Panc1 (cell line): ENCODE results near the gene CDK5RAP2.

Source experiments
- POLR2AphosphoS5 ChIP-seq: IDR thresholded peaks from 2 replicates; pipeline ENCODE4 v1.6.1; 2012; ENCODE audit warnings: mild to moderate bottlenecking, low read depth, low read length, moderate library complexity
- SIN3A ChIP-seq: IDR thresholded peaks from 2 replicates; pipeline ENCODE4 v1.6.1; 2012; ENCODE audit warnings: low read depth, mild to moderate bottlenecking, low read length, moderate library complexity, borderline replicate concordance; ENCODE audit not compliant: insufficient read depth
- TCF7L2 ChIP-seq: IDR thresholded peaks from 2 replicates; pipeline ENCODE4 v1.6.1; 2011; ENCODE audit warnings: mild to moderate bottlenecking, low read depth, low read length, inconsistent platforms
- TF ChIP-seq, protein P1 (sequence below): fragments of 450-650 bp; IDR thresholded peaks from 2 replicates; pipeline ENCODE4 v1.5.1; 2017; ENCODE audit warnings: mild to moderate bottlenecking
- TF ChIP-seq, protein P2 (sequence below), 2 experiments: IDR thresholded peaks; 2 replicates each; pipeline ENCODE4 v1.6.1; 2011 to 2012; ENCODE audit warnings: low read depth in 2 of 2, control low read depth in 1 of 2, low read length in 1 of 2, mild to moderate bottlenecking in 1 of 2, moderate library complexity in 1 of 2; ENCODE audit not compliant: insufficient read depth in 1 of 2

DNA sequence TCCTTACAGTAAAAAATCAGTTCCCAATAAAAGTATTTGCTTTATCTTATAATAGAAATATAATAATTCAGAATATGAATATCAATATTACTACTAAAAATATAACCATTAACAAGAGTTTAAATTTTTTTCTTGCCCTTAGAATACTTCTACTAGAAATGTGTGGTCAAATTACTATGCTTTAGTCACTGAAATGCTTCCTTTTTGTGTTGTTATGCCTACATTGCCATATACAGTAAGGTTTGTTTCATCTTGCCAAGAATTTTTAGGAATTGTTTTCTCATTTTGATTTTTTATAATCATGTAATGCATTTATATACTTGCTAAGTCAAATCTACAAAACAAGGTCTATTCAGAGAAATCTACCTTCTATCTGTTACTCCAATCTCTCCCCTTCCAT is 181.7 kb downstream of the CDK5RAP2 start:
- TF ChIP-seq, protein P1, sequence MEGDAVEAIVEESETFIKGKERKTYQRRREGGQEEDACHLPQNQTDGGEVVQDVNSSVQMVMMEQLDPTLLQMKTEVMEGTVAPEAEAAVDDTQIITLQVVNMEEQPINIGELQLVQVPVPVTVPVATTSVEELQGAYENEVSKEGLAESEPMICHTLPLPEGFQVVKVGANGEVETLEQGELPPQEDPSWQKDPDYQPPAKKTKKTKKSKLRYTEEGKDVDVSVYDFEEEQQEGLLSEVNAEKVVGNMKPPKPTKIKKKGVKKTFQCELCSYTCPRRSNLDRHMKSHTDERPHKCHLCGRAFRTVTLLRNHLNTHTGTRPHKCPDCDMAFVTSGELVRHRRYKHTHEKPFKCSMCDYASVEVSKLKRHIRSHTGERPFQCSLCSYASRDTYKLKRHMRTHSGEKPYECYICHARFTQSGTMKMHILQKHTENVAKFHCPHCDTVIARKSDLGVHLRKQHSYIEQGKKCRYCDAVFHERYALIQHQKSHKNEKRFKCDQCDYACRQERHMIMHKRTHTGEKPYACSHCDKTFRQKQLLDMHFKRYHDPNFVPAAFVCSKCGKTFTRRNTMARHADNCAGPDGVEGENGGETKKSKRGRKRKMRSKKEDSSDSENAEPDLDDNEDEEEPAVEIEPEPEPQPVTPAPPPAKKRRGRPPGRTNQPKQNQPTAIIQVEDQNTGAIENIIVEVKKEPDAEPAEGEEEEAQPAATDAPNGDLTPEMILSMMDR, result no peak
- TF ChIP-seq SIN3A, result no peak
- no peak for TF ChIP-seq POLR2AphosphoS5
- TF ChIP-seq, protein P2, sequence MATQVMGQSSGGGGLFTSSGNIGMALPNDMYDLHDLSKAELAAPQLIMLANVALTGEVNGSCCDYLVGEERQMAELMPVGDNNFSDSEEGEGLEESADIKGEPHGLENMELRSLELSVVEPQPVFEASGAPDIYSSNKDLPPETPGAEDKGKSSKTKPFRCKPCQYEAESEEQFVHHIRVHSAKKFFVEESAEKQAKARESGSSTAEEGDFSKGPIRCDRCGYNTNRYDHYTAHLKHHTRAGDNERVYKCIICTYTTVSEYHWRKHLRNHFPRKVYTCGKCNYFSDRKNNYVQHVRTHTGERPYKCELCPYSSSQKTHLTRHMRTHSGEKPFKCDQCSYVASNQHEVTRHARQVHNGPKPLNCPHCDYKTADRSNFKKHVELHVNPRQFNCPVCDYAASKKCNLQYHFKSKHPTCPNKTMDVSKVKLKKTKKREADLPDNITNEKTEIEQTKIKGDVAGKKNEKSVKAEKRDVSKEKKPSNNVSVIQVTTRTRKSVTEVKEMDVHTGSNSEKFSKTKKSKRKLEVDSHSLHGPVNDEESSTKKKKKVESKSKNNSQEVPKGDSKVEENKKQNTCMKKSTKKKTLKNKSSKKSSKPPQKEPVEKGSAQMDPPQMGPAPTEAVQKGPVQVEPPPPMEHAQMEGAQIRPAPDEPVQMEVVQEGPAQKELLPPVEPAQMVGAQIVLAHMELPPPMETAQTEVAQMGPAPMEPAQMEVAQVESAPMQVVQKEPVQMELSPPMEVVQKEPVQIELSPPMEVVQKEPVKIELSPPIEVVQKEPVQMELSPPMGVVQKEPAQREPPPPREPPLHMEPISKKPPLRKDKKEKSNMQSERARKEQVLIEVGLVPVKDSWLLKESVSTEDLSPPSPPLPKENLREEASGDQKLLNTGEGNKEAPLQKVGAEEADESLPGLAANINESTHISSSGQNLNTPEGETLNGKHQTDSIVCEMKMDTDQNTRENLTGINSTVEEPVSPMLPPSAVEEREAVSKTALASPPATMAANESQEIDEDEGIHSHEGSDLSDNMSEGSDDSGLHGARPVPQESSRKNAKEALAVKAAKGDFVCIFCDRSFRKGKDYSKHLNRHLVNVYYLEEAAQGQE (IDR thresholded peaks at IDR 0.05; ENCODE audit: insufficient read depth in 1 of 2, low read depth in 2 of 2, low read length in 1 of 2), result no peak
- no peak for TF ChIP-seq TCF7L2
